Uterus (tissue), 4 donors: ENCODE measurements around the gene KCNMA1. TPM values are rescaled to one million over a fixed set of nuclear protein-coding genes. Genes with fewer than 3 reads are reported as not detected.
A peak's percentile ranks its signal among the peaks of the same experiment; 100 is the strongest.

ENCODE experiments used
- DNase-seq, 2 donors: peaks; one replicate each; pipeline ENCODE4 v3.0.0-alpha.2; 2019 to 2020
- H3K27ac ChIP-seq, 2 donors: fragments of 200-600 bp; sonication (generic); 1 replicate in 1 of 2; 2 replicates in 1 of 2; pipeline ENCODE4 v1.5.1; 2016 to 2018
- H3K27me3 ChIP-seq, 2 donors: fragments of 200-600 bp; sonication (generic); one replicate each; pipeline ENCODE4 v1.5.1; 2018 to 2019; ENCODE audit warnings: control low read depth in 1 of 2
- H3K36me3 ChIP-seq, 2 donors: fragments of 200-600 bp; sonication (generic); one replicate each; pipeline ENCODE4 v1.5.1; 2019; ENCODE audit warnings: control low read depth in 1 of 2
- H3K4me1 ChIP-seq, 2 donors: fragments of 200-600 bp; sonication (generic); one replicate each; pipeline ENCODE4 v1.5.1; 2018 to 2019; ENCODE audit warnings: control low read depth in 1 of 2
- H3K4me3 ChIP-seq, 2 donors: fragments of 200-600 bp; sonication (generic); 1 replicate in 1 of 2; 2 replicates in 1 of 2; pipeline ENCODE4 v1.5.1; 2018 to 2019; ENCODE audit warnings: mild to moderate bottlenecking in 1 of 2
- H3K9me3 ChIP-seq, 2 donors: fragments of 200-600 bp; sonication (generic); one replicate each; pipeline ENCODE4 v1.5.1; 2019; ENCODE audit warnings: control low read depth in 1 of 2
- POLR2A ChIP-seq, 2 donors: fragments of 450-650 bp; IDR thresholded peaks; one replicate each; pipeline ENCODE4 v1.6.1; 2016; ENCODE audit warnings: antibody characterized with exemption in 2 of 2, mild to moderate bottlenecking in 1 of 2, moderate library complexity in 1 of 2
- intact Hi-C: fragments of 100-400 bp; cut with DNase I; formaldehyde crosslinking; loops from one replicate; pipeline ENCODE4 v1.15.1; 2023; ENCODE audit warnings: low total_unique reads
- total RNA-seq, 4 donors: library from RNA; depleted of rRNA in 3 of 4; stranded (reverse); fragments of >200 nt in 3 of 4; gene quantifications; one replicate each; pipeline versions ENCODE4 v1.1.0 to v1.2.4, GENCODE V29; 2014 to 2023
- TF ChIP-seq, protein P1 (sequence below), 4 experiments: fragments of 200-600 bp in 2 of 4; fragments of 450-650 bp in 2 of 4; sonication (generic) in 2 of 4; IDR thresholded peaks; one replicate each; pipeline ENCODE4 v1.5.1; 2016 to 2019; ENCODE audit warnings: antibody characterized with exemption in 4 of 4, mild to moderate bottlenecking in 2 of 4, moderate library complexity in 1 of 4
- donor health status: DM: yes; HTN: yes; CAD: no.

Gene KCNMA1
- total RNA-seq, 4 donors from 2014 or later = 86.2 to 236 (median 164) TPM

DNA sequence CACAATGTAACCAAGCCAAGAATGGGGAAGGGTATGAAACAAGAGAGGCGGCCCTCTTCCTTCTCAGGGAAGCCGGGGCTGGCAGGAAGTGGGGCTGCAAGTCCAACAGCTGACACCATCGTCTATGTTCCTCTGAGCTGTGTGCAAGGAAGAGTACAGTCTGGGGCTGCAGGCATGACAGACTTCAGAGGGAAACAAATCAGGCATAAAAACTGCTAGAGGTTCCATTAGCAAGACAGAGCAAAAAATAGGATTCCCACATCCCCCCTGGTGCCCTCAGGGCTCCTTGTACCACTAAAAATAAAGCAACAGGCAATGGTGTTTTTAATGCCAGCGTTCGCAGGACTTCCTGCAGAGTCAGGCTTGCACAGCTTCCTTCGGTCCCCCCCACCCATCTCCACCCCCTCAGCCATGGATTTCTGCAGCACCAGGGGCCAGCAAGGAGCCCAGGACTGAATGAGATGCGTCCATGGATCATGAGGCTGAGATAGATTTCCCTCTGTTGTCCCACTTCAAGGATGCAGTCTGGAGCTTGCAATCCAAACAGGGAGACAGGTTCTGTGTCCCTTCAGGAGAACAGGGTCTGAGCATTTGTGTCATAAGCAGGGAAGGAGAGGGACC is 34.6 kb downstream of the KCNMA1 start:
- no peaks in the 10 kb centered on the region for H3K27me3 ChIP-seq
- H3K4me3 ChIP-seq = no peak overlapping the region
- TF ChIP-seq, protein P1, sequence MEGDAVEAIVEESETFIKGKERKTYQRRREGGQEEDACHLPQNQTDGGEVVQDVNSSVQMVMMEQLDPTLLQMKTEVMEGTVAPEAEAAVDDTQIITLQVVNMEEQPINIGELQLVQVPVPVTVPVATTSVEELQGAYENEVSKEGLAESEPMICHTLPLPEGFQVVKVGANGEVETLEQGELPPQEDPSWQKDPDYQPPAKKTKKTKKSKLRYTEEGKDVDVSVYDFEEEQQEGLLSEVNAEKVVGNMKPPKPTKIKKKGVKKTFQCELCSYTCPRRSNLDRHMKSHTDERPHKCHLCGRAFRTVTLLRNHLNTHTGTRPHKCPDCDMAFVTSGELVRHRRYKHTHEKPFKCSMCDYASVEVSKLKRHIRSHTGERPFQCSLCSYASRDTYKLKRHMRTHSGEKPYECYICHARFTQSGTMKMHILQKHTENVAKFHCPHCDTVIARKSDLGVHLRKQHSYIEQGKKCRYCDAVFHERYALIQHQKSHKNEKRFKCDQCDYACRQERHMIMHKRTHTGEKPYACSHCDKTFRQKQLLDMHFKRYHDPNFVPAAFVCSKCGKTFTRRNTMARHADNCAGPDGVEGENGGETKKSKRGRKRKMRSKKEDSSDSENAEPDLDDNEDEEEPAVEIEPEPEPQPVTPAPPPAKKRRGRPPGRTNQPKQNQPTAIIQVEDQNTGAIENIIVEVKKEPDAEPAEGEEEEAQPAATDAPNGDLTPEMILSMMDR (IDR thresholded peaks at IDR 0.05) = no peak
- TF ChIP-seq POLR2A (IDR thresholded peaks at IDR 0.05) = no peak
- no peaks in the 10 kb centered on the region for H3K9me3 ChIP-seq
- no peaks in the 10 kb centered on the region for H3K4me1 ChIP-seq
- H3K27ac ChIP-seq = no peak overlapping the region
- intact Hi-C loops = no loop called here
- no peaks in the 10 kb centered on the region for H3K36me3 ChIP-seq
- DNase-seq = no peak

DNA sequence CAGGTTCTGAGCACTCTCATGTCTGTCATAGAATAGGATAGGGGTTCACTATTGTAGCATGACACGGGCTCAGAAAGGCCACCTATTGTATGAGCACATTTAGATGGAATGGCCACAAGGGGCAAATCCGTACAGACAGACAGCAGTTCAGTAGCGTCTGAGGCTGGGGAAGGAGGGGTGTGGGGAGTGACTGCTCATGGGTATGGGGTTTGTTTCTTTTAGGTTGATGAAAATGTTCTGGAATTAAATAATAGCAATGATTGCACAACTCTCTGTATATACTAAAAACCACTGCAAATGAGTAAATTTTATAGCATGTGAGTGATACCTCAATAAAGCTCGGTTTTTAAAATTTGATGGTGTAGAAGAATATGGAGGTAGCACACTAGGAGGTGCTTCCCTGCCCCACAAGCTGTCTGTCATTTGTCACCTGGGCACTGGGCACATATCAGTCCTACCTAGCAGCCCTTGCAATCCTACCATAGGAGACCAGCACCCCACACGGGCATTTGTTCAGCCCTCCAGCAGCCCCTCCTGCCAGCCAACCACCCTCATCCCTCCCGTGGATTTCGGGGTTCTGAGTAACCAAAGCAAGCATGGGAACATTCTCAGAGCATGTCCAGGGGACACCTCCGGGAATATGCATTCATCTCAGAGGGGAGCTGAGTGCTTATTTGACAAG is 35.2 kb downstream of the KCNMA1 start:
- Histone ChIP-seq H3K4me1 (no peaks in the 10 kb centered on the region), H3K9me3 (no peaks in the 10 kb centered on the region), H3K36me3 (no peaks in the 10 kb centered on the region), H3K4me3 (no peak overlapping the region), H3K27ac (peak overlapping the region in 1 of 2 donors; percentile 15), H3K27me3 (no peaks in the 10 kb centered on the region)
- intact Hi-C loops = no loop called here
- no peak for TF ChIP-seq POLR2A (IDR thresholded peaks at IDR 0.05)
- TF ChIP-seq, protein P1 (IDR thresholded peaks at IDR 0.05) = no peak
- no peak for DNase-seq

DNA sequence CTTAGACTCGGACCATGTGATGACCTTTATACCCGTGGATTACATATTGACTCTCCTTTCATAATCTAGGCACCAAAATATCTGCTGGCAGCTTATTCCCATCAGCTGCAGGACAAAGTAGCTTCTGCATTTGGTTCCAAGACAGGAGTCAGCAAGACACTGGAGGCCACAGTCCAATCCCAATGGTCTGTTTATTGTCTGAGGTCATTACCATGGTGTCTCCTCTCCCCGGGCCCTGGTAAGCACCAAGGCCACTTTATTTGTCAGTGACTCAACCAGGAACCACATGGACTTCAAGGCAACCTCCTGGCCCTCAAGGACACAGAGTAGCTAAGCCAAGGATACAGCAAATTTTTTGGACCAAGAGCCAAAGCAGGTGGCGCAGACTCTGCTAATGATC is 36.1 kb downstream of the KCNMA1 start:
- intact Hi-C loops = no loop called here
- DNase-seq = no peak

DNA sequence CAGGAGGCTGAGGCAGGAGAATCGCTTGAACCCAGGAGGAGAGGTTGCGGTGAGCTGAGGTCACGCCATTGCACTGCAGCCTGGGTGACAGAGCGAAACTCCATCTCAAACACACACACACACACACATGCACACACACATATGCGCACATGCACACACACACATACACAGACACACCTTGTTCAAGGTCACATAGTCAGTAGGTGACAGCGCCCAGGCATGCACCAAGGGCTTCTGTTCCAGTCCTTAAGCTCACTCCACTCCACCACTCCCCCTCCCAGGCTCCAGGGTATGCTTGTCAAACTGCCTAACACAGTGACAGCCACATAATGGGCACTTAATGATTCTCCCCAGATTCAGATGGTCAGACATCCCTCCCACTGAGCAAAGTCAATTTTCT is 37.0 kb downstream of the KCNMA1 start:
- TF ChIP-seq, protein P1 (IDR thresholded peaks at IDR 0.05) = no peak
- no peak for TF ChIP-seq POLR2A (IDR thresholded peaks at IDR 0.05)

More for the DNA sequence above, 36.1 kb downstream of the KCNMA1 start:
- Histone ChIP-seq H3K4me3 (no peak overlapping the region), H3K27ac (peak overlapping the region in 1 of 2 donors; percentile 15), H3K27me3 (no peaks in the 10 kb centered on the region), H3K36me3 (no peaks in the 10 kb centered on the region), H3K4me1 (no peaks in the 10 kb centered on the region), H3K9me3 (no peaks in the 10 kb centered on the region)
- TF ChIP-seq, protein P1 (IDR thresholded peaks at IDR 0.05) = no peak
- TF ChIP-seq POLR2A (IDR thresholded peaks at IDR 0.05) = no peak

DNA sequence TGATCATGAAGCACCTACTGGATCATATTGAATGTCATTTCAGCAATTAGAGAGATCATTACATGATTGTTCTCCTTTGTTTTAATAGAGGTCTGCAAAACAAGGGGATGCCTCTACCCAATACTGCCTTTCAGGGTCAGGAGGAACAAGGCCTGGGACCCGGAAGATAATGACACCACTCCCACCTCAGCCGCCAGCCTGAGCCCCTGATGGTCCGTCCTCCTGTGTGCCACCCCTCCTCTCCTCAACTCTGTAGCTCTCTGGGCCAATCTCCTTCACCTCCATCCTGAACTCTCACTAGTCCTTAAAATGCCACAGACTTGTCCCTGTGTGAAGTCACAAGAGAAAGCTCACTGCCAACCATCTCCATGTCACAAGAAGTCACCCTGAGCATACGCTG is 38.0 kb downstream of the KCNMA1 start:
- intact Hi-C loops = no loop called here
- TF ChIP-seq, protein P1 (IDR thresholded peaks at IDR 0.05) = no peak
- no peak for DNase-seq
- Histone ChIP-seq H3K36me3 (no peaks in the 10 kb centered on the region), H3K9me3 (no peaks in the 10 kb centered on the region), H3K27me3 (no peaks in the 10 kb centered on the region), H3K4me1 (no peaks in the 10 kb centered on the region), H3K4me3 (no peak overlapping the region), H3K27ac (no peak overlapping the region)

More for the DNA sequence above, 37.0 kb downstream of the KCNMA1 start:
- Histone ChIP-seq H3K27me3 (no peaks in the 10 kb centered on the region), H3K9me3 (no peaks in the 10 kb centered on the region), H3K4me1 (no peaks in the 10 kb centered on the region), H3K36me3 (no peaks in the 10 kb centered on the region), H3K4me3 (no peak overlapping the region), H3K27ac (no peak overlapping the region)
- intact Hi-C loops = no loop called here
- DNase-seq = no peak
